Measurements from ENCODE around the gene MKRN2OS.

The MKRN2OS gene

DNA sequence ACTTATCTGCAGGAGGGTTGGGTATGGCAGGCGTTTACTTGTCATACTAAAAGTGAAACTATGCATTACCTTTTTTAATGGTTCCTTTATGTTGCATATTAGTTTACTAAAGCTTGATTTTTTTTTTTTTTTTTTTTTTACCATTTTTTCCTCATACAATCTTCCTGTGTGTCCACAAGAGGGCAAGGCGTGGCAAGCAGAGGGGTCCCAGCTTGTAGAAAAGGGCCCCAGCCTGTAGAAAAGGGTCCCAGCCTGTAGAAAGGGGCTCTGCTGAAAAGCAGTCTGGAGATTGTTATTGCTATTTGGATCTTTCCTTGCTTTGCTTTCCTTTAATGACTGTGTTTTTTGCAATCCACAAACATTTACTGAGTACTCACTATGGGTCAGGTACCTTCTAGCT lies 33.4 kb upstream of the MKRN2OS start:
- DNase-seq (ENCODE audit: low spot score in 2 of 2) (no peak), ATAC-seq (ENCODE audit: low read depth) (no peak)
- Mint-ChIP-seq H3K4me3 (no peak overlapping the region), H3K27ac (peak overlapping the region; percentile 72), H3K36me3 (peaks cover 54% of the 10 kb centered on the region), H3K9me3 (peaks cover 4% of the 10 kb centered on the region), H3K4me1 (peaks cover 6% of the 10 kb centered on the region), H3K27me3 (no peaks in the 10 kb centered on the region)

DNA sequence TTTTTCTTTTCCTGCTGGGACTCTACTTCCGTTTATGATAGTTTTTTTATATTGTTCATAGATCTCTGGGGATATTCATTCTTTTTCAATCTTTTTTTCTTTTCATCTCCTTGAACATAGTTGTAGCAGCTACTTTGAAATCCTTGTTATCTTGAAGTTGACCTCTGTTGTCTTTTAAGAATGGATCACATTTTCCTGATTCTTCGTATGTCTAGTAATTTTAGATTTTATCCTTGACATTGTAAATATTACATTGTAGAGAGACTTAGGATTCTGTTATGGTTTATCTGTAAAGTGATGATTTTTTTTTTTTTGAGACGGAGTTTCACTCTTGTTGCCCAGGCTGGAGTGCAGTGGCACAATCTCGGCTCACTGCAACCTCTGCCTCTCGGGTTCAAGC lies 32.1 kb upstream of the MKRN2OS start:
- Mint-ChIP-seq H3K36me3 (peaks cover 58% of the 10 kb centered on the region), H3K27me3 (no peaks in the 10 kb centered on the region), H3K27ac (no peak overlapping the region)

DNA sequence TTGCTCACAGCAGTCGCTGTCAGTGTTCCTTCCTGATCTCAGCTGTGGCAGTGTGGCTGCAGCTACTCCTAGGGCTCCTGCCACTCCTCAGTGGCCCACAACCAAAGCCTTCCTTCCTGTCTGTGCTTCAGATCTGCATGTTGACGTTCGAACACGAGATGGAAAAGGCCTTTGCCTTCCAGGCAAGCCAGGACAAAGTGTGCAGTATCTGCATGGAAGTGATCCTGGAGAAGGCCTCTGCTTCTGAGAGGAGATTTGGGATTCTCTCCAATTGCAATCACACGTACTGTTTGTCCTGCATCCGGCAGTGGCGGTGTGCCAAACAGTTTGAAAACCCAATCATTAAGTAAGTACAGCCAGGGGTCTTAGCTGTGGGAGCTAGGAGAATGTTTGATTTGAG lies 29.4 kb upstream of the MKRN2OS start:
- peaks cover 64% of the 10 kb centered on the region for H3K36me3 Mint-ChIP-seq
- no peak for ATAC-seq (ENCODE audit: low read depth)
- H3K4me1 Mint-ChIP-seq: peaks cover 6% of the 10 kb centered on the region
- no peak overlapping the region for H3K27ac Mint-ChIP-seq
- no peak overlapping the region for H3K4me3 Mint-ChIP-seq
- H3K27me3 Mint-ChIP-seq: no peaks in the 10 kb centered on the region
- peaks cover 4% of the 10 kb centered on the region for H3K9me3 Mint-ChIP-seq
- no peak for DNase-seq (ENCODE audit: low spot score in 2 of 2)

More for the DNA sequence above, 32.1 kb upstream of the MKRN2OS start:
- ATAC-seq (ENCODE audit: low read depth) (no peak), DNase-seq (ENCODE audit: low spot score in 2 of 2) (no peak)
- H3K9me3 Mint-ChIP-seq: peaks cover 4% of the 10 kb centered on the region
- H3K4me3 Mint-ChIP-seq: no peak overlapping the region
- peaks cover 6% of the 10 kb centered on the region for H3K4me1 Mint-ChIP-seq

DNA sequence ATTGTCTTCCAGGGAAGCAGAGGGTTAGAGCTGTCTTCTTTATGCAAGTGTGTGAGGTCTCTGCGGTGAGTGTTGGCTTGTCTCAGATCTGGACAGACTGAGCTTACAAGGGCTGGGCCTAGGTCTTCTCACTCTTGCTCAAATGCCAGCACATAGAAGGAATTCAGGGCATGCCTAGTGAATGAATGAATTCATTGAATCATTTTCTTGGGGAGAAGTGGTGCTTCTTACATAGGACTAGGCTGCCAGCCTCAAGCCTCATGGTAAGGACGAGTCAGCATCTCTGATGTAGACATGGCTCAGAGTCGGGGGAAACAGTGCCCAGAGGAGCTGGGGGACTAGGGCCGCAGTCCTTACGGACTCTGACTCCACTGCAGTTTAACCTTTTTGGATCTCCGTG lies 28.8 kb upstream of the MKRN2OS start:
- H3K9me3 Mint-ChIP-seq: peaks cover 4% of the 10 kb centered on the region
- peaks cover 63% of the 10 kb centered on the region for H3K36me3 Mint-ChIP-seq
- ATAC-seq (ENCODE audit: low read depth) (no peak), DNase-seq (ENCODE audit: low spot score in 2 of 2) (no peak)
- H3K4me3 Mint-ChIP-seq: no peak overlapping the region
- H3K4me1 Mint-ChIP-seq: peaks cover 2% of the 10 kb centered on the region
- no peaks in the 10 kb centered on the region for H3K27me3 Mint-ChIP-seq
- no peak overlapping the region for H3K27ac Mint-ChIP-seq

DNA sequence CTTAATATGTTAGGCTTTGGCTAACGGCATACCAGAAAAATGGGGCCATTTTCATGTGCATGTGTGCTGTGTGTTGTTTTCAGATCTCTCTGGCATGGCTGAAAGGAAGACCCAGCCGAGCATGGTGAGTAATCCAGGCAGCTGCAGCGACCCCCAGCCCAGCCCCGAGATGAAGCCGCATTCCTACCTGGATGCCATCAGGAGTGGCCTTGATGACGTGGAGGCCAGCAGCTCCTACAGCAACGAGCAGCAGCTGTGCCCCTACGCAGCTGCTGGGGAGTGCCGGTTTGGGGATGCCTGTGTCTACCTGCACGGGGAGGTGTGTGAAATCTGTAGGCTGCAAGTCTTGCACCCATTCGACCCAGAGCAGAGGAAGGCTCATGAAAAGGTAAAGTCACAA lies 26.7 kb upstream of the MKRN2OS start:
- H3K27me3 Mint-ChIP-seq: no peaks in the 10 kb centered on the region
- H3K36me3 Mint-ChIP-seq: peaks cover 54% of the 10 kb centered on the region
- H3K4me3 Mint-ChIP-seq: no peak overlapping the region
- H3K9me3 Mint-ChIP-seq: peaks cover under 1% of the 10 kb centered on the region
- DNase-seq (ENCODE audit: low spot score in 2 of 2): no peak
- ATAC-seq (ENCODE audit: low read depth): no peak
- no peak overlapping the region for H3K27ac Mint-ChIP-seq
- no peaks in the 10 kb centered on the region for H3K4me1 Mint-ChIP-seq

DNA sequence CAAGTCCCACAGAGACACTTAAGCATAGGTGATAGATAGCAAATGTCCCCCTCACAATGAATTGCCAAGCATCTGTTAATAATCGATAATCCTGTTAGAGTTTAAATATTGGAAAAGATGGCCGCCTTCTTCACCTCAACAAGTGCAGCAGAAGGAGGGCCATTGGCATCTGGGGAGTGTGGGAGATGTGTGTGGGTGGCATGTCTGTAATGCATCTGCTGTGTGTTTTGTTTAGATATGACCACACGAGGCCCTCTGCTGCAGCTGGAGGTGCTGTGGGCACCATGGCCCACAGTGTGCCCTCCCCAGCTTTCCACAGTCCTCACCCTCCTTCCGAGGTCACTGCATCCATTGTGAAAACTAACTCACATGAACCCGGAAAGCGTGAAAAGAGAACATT lies 24.5 kb upstream of the MKRN2OS start:
- Mint-ChIP-seq H3K9me3 (peaks cover 7% of the 10 kb centered on the region), H3K27ac (no peak overlapping the region), H3K4me1 (peaks cover 5% of the 10 kb centered on the region), H3K36me3 (peaks cover 49% of the 10 kb centered on the region), H3K4me3 (no peak overlapping the region), H3K27me3 (no peaks in the 10 kb centered on the region)
- ATAC-seq (ENCODE audit: low read depth) (no peak), DNase-seq (ENCODE audit: low spot score in 2 of 2) (no peak)

DNA sequence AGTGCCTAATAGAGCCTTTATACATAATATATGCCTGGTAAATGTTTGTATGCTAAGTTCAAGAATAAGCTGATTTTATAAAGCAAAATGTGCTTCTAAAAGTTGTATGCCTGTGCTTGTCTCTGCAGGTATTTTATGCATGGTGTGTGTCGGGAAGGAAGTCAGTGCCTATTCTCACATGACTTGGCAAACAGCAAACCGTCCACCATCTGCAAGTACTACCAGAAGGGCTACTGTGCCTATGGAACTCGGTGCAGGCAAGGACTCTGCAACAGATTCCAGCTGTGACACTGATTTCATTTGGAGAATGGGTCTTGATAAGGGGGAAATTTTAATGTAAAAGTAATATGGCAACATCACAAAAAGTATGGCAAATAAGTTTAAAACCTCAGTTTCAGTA lies 23.4 kb upstream of the MKRN2OS start:
- Mint-ChIP-seq H3K9me3 (peaks cover 9% of the 10 kb centered on the region), H3K4me3 (no peak overlapping the region), H3K36me3 (peaks cover 47% of the 10 kb centered on the region), H3K4me1 (peaks cover 8% of the 10 kb centered on the region), H3K27me3 (no peaks in the 10 kb centered on the region), H3K27ac (peak overlapping the region; percentile 45)
- ATAC-seq (ENCODE audit: low read depth): no peak
- no peak for DNase-seq (ENCODE audit: low spot score in 2 of 2)

DNA sequence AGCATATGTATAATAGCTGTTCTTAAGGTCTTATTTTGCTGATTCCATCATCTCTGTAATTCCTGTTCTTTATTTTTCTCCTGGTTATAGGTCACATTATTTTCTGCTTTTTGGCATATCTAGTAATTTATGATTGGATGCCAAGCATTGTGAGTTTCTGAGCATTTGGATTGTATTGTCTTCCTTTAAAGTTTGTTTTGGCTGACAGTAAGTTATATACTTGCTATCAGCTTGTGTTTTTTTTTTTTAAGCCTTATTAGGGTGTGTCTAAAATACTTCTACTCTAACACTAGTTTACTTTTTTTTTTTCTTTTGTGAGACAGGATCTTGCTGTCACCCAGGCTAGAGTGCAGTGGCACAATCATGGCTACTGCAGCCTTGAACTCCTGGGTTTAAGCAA lies 21.7 kb upstream of the MKRN2OS start:
- Mint-ChIP-seq H3K4me3 (no peak overlapping the region), H3K4me1 (peaks cover 13% of the 10 kb centered on the region), H3K9me3 (peaks cover 9% of the 10 kb centered on the region), H3K27me3 (no peaks in the 10 kb centered on the region), H3K27ac (no peak overlapping the region), H3K36me3 (peaks cover 38% of the 10 kb centered on the region)
- ATAC-seq (ENCODE audit: low read depth) (no peak), DNase-seq (ENCODE audit: low spot score in 2 of 2) (no peak)

DNA sequence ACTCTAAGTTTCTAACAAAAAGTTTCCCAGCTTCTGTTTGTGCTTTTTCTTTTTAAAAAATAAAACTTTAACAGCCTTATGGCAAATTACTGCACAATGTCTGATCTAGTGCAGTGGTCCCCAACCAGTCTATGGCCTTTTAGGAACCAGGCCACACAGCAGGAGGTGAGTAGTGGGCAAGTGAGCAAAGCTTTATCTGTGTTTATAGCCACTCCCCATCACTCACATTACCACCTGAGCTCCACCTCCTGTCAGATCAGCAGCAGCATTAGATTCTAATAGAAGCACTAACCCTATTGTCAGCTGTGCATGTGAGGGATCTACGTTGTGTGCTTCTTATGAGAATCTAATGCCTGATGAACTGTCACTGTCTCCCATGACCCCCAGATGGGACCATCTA lies 17.2 kb upstream of the MKRN2OS start:
- DNase-seq (ENCODE audit: low spot score in 2 of 2): no peak
- Mint-ChIP-seq H3K4me1 (peaks cover 49% of the 10 kb centered on the region), H3K4me3 (no peak overlapping the region), H3K27me3 (no peaks in the 10 kb centered on the region), H3K36me3 (peaks cover 17% of the 10 kb centered on the region), H3K27ac (no peak overlapping the region), H3K9me3 (peaks cover 9% of the 10 kb centered on the region)
- ATAC-seq (ENCODE audit: low read depth): no peak

DNA sequence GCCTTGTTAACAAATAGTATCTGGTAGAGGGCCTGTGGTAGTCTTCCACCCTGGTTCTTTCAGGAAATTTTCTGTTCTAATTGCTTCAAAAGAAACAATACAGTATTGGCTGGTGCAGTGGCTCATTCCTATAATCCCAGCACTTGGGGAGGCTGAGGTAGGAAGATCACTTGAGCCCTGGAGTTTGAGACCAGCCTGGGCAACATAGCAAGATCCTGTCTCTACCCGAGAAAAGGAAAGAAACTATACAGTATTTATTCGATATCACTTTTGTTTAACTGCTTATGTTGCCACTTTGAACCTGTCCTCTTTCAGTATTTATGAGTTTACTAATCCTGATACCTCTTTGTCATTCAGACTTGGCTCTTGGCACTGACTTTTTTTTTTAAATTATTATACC lies 16.1 kb upstream of the MKRN2OS start:
- Mint-ChIP-seq H3K27me3 (no peaks in the 10 kb centered on the region), H3K4me3 (no peak overlapping the region), H3K9me3 (peaks cover 6% of the 10 kb centered on the region), H3K27ac (peak overlapping the region; percentile 64), H3K4me1 (peaks cover 51% of the 10 kb centered on the region), H3K36me3 (peaks cover 12% of the 10 kb centered on the region)
- DNase-seq (ENCODE audit: low spot score in 2 of 2) (no peak), ATAC-seq (ENCODE audit: low read depth) (no peak)

DNA sequence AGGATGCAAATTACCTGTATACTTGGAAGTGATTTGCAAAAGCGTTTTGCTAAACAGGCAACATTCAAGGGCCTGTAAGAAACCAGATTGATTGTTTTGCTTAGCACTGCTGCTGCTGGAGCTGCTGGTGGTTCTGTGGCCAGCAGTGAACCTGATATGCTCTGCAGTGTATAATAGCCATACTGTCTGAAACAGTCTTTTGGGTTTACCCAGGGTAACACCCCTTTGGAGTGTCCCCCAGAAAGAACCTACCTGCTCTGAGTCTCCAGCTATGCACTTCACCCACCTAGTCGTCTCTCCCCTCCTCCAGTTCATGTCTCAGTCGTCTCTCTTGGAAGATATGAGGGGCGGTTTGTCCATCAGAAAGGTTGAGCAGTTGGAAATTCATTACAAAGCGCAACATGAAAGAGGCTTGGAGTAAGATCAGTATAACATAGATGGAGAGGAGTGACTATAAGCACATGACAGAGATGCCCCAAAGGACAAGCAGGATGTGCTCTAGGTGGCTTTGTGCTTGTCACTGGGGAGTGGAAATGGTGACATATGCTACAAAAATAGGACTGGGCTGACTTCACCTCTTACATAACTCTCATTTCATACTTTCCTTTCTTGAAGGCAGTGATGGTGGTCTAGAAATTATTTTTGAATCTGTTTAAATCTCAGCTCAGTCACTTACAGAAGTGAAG lies 15.3 kb upstream of the MKRN2OS start:
- Mint-ChIP-seq H3K4me1 (peaks cover 50% of the 10 kb centered on the region), H3K27ac (peak overlapping the region; percentile 64), H3K36me3 (peaks cover 8% of the 10 kb centered on the region), H3K27me3 (no peaks in the 10 kb centered on the region), H3K9me3 (peaks cover 2% of the 10 kb centered on the region), H3K4me3 (no peak overlapping the region)
- ATAC-seq (ENCODE audit: low read depth): peak; percentile 27
- DNase-seq (ENCODE audit: low spot score in 2 of 2): no peak

DNA sequence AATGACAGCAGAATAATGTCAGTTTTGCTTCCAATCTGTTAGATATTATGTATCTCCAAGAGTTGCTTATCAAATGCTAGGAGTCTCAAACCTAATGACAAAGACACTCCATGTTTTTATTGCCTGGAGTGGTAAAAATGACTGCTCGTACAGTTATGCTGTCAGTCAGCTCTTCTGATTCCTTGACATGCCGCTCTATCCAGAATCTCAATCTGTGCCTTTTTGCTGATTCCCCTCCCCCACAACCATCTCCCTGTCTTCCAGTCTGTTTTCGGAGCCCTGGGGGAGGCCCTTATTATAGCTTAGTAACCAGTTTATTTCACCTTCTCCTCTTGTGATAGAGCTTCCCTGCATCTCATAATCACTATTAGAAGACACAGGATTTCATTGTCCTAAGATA lies 14.2 kb upstream of the MKRN2OS start:
- Mint-ChIP-seq H3K4me1 (peaks cover 46% of the 10 kb centered on the region), H3K36me3 (peaks cover 2% of the 10 kb centered on the region), H3K9me3 (no peaks in the 10 kb centered on the region), H3K4me3 (no peak overlapping the region), H3K27me3 (no peaks in the 10 kb centered on the region), H3K27ac (no peak overlapping the region)
- ATAC-seq (ENCODE audit: low read depth): no peak
- DNase-seq (ENCODE audit: low spot score in 2 of 2): no peak

DNA sequence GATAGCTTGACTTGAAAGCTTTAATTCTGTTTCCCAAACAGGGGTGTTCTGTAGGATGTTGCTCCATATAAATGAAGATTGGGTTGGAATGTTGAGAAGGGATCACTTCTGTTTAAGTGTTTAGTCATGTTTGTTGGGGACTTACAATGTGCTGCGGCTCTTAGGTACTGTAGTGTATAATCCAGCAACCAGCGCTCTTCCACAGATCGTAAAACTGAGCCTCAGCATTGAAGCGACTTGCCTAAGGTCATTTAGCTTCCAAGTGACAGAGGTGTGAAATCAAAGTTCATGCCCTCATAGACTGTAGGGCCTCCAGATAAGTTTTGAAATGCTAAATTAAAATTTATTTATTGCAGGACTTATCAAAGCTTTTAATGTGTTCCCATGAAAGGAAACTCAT lies 13.4 kb upstream of the MKRN2OS start:
- Mint-ChIP-seq H3K9me3 (no peaks in the 10 kb centered on the region), H3K4me3 (peak overlapping the region; percentile 62), H3K4me1 (peaks cover 50% of the 10 kb centered on the region), H3K27ac (no peak overlapping the region), H3K27me3 (no peaks in the 10 kb centered on the region), H3K36me3 (peaks cover under 1% of the 10 kb centered on the region)
- ATAC-seq (ENCODE audit: low read depth): no peak
- no peak for DNase-seq (ENCODE audit: low spot score in 2 of 2)

DNA sequence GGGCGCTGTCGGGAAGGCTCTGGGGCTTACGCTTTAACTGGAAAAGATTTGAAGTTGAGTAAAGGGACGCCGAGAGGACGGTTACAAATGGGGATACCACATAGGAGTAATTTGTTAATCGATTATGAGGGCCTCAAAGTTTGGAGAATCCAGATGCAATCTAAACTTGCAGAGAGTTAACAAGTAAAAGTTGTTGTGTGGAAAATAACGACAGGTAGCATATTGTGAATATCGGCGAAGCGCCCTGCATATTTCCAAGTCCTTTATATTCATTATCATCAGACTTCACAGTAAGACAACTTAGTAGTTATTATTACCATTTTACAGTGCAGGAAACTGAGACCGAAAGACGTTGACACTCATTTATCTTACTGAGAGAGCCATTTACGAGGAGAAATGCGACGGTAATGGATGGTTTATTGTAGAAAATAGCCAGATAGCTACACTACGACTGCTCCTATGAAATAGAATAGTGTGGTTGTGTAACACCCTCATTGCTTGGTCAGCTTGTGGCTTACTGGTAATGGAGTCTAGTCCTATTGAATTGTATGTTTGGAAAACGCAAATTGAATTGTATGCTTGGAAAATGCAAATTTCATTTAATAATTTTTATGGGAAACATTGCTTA lies 12.3 kb upstream of the MKRN2OS start:
- no peaks in the 10 kb centered on the region for H3K9me3 Mint-ChIP-seq
- peaks cover 51% of the 10 kb centered on the region for H3K4me1 Mint-ChIP-seq
- DNase-seq (ENCODE audit: low spot score in 2 of 2) (no peak), ATAC-seq (ENCODE audit: low read depth) (no peak)
- no peaks in the 10 kb centered on the region for H3K27me3 Mint-ChIP-seq
- peak overlapping the region; percentile 77 for H3K27ac Mint-ChIP-seq
- no peaks in the 10 kb centered on the region for H3K36me3 Mint-ChIP-seq
- H3K4me3 Mint-ChIP-seq: peak overlapping the region; percentile 97
